Muscle layer of duodenum (tissue), 2 donors: Measurements from ENCODE around the gene METRNL.
A peak's percentile ranks its signal among the peaks of the same experiment; 100 is the strongest.

ENCODE experiments used
- H3K27ac ChIP-seq: one replicate; pipeline ENCODE4 v1.7.0; 2013; ENCODE audit warnings: mild to moderate bottlenecking, low read length
- H3K27me3 ChIP-seq: one replicate; pipeline ENCODE4 v1.7.0; 2013; ENCODE audit warnings: low read depth, mild to moderate bottlenecking, control low read depth, low read length
- H3K36me3 ChIP-seq, 2 donors: one replicate each; pipeline ENCODE4 v1.7.0; 2013; ENCODE audit warnings: low read length in 2 of 2, control low read depth in 1 of 2, mild to moderate bottlenecking in 1 of 2; ENCODE audit not compliant: insufficient read depth in 2 of 2, control insufficient read depth in 1 of 2
- H3K4me1 ChIP-seq, 2 donors: one replicate each; pipeline ENCODE4 v1.7.0; 2013; ENCODE audit warnings: low read length in 2 of 2, mild to moderate bottlenecking in 2 of 2, control low read depth in 1 of 2, moderate library complexity in 1 of 2; ENCODE audit not compliant: insufficient read depth in 2 of 2, control insufficient read depth in 1 of 2
- H3K4me3 ChIP-seq, 2 donors: one replicate each; pipeline ENCODE4 v1.7.0; 2013; ENCODE audit warnings: low read length in 2 of 2, low read depth in 1 of 2, mild to moderate bottlenecking in 1 of 2
- H3K9me3 ChIP-seq, 2 donors: one replicate each; pipeline ENCODE4 v1.7.0; 2013; ENCODE audit warnings: low read length in 2 of 2, control low read depth in 1 of 2, mild to moderate bottlenecking in 1 of 2; ENCODE audit not compliant: control insufficient read depth in 1 of 2
- donor health status: healthy.

The METRNL gene

DNA sequence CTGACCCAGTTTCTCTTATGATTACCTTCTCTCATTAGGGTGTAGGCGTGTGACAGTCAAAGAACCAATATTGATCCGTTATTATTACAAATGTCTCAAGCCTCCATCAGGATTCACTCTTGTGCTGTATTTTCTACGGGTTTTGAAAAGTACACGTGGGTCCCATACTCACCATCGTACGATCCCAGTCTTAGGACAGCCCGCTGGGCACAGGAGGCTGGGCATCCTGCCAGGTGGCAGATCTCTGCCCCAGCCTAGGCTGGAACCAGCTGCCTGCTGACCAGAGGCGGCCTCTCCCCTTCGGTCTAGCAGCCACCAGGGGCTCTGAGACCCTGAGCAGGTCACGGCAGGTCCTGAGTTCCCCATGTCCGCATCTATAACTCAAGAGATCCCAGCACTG, 2.0 kb upstream of the METRNL start:
- H3K27me3 ChIP-seq = no peaks in the 10 kb centered on the region
- no peak overlapping the region for H3K27ac ChIP-seq

DNA sequence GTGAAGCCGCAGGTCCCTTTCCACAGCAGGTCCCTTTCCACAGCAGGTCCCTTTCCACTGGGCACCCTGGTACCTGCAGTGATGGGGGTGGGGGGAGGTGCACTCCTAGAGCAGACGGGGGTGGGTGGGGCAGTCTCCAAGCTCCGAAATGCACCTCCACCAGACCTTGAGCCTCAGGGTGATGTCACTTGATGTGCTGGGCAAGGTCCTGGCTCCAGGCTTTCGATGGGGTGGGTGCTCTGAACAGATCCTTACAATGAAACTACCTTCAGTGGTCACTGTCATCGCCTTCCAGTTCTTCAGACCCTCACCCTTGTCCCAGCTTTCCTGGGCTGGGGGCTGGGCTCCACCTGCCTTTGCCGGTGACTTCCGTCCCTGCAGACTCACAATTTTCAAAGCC, 1.5 kb upstream of the METRNL start:
- Histone ChIP-seq H3K9me3 (no peaks in the 10 kb centered on the region), H3K27me3 (no peaks in the 10 kb centered on the region), H3K27ac (no peak overlapping the region), H3K4me1 (peaks cover 6 to 21% of the 10 kb centered on the region in 2 donors), H3K4me3 (no peak overlapping the region), H3K36me3 (peaks cover 0 to 8% of the 10 kb centered on the region in 2 donors)

More for the DNA sequence above, 2.0 kb upstream of the METRNL start:
- Histone ChIP-seq H3K4me1 (peaks cover 3 to 16% of the 10 kb centered on the region in 2 donors), H3K9me3 (no peaks in the 10 kb centered on the region), H3K36me3 (peaks cover 0 to 4% of the 10 kb centered on the region in 2 donors), H3K4me3 (no peak overlapping the region)

DNA sequence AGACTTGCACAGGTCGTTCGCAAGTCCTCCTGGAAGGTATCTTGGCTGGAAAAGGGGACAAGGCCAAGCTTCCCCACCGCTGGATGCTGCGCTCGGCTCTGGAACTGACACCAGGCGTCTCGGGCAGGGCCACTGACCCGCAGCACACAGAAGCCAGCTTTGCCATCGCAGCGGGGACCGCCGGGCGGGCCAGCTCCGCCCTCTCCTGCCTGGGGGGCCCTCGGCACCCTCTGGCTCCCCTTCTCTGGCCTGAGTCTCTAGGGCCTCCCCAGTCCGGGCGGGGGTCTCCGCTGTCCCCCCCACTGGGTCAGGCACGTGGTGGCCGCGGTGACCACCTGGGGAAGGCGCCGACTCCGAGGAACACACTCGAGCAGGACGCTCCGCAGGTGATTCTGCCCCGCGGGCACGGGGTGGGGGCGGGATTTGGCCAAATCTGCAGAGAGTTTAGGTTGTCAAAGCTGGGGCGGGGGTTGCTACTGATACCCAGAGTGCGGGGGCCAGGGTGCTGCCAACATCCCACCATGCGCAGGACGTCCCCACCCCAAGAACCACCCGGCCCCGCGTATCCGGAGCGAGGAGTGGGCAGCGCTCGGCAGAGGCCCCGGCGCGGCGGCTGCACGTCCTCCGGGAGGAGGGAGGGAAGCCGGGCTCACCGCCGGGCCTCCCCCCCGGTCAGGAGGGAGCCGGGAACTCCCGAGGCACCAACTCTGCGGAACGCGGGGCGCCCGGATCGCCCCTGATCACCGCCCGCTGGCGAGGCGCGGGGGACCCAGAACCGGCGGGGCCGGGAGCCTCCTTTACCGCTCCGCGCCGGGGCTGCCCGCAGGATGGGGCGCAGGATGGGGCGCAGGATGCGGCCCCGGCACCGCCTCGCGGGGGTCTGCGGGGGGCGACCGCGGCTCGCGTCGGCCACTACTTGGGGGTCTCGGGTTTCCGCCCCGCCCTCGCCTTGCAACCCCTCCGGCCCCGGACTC, 744 bp upstream of the METRNL start:
- Histone ChIP-seq H3K36me3 (peaks cover 0 to 8% of the 10 kb centered on the region in 2 donors), H3K27me3 (no peaks in the 10 kb centered on the region), H3K4me1 (peaks cover 8 to 28% of the 10 kb centered on the region in 2 donors), H3K4me3 (peak overlapping the region; percentile 11 to 69), H3K27ac (no peak overlapping the region), H3K9me3 (no peaks in the 10 kb centered on the region)

DNA sequence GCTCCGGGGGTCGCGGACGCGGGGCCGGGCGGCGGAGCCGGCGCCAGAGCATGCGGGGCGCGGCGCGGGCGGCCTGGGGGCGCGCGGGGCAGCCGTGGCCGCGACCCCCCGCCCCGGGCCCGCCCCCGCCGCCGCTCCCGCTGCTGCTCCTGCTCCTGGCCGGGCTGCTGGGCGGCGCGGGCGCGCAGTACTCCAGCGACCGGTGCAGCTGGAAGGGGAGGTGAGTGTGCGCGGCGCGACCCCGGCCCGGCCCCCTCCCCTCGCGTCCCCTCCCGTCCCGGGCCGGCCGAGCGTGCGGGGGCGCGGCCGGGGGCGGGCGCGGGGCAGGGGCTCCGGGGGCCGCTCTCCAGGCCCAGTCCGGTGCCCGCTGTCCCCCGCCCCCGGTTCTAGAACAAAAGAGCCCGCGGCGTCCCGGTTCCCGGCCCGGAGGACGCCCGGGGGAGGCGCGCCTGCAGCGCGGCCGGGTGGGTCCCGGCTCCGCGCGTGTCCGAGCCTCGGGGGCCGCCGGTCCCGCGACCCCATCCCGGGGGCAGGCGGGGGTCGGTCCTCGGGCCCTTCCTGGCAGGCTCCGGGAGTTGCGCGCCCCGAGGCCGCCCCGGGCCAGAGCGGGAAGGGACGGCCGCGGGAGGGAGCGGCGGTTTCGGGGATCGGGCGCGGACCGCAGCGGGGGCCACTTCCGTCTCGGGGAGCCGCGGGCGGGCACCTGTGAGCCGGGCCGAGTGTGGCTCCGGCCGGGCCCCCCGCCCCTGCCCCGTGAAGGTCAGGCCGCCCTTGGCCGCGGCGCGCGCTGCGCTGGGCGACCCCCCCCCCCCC, 563 bp downstream of the METRNL start:
- Histone ChIP-seq H3K4me1 (peaks cover 12 to 41% of the 10 kb centered on the region in 2 donors), H3K9me3 (no peaks in the 10 kb centered on the region), H3K27me3 (no peaks in the 10 kb centered on the region), H3K36me3 (peaks cover 1 to 8% of the 10 kb centered on the region in 2 donors), H3K4me3 (peak overlapping the region in 1 of 2 donors; percentile 73), H3K27ac (no peak overlapping the region)

DNA sequence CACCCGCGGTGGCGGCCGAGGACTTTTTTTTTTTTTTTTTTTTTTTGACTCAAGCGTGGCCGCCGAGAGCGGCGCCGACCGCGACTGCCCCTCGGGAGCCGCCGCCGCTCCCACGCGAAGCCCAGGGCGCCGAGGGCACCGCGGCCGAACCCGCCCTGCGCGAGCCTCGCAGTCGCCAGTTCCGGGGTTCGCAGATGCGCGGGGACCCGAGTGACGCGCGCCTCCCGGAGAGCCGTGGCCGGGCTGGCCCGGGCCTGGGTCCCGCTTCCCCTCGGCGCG, 1.1 kb downstream of the METRNL start:
- peaks cover 12 to 41% of the 10 kb centered on the region in 2 donors for H3K4me1 ChIP-seq
- no peak overlapping the region for H3K27ac ChIP-seq
- peaks cover 7 to 8% of the 10 kb centered on the region in 2 donors for H3K36me3 ChIP-seq

DNA sequence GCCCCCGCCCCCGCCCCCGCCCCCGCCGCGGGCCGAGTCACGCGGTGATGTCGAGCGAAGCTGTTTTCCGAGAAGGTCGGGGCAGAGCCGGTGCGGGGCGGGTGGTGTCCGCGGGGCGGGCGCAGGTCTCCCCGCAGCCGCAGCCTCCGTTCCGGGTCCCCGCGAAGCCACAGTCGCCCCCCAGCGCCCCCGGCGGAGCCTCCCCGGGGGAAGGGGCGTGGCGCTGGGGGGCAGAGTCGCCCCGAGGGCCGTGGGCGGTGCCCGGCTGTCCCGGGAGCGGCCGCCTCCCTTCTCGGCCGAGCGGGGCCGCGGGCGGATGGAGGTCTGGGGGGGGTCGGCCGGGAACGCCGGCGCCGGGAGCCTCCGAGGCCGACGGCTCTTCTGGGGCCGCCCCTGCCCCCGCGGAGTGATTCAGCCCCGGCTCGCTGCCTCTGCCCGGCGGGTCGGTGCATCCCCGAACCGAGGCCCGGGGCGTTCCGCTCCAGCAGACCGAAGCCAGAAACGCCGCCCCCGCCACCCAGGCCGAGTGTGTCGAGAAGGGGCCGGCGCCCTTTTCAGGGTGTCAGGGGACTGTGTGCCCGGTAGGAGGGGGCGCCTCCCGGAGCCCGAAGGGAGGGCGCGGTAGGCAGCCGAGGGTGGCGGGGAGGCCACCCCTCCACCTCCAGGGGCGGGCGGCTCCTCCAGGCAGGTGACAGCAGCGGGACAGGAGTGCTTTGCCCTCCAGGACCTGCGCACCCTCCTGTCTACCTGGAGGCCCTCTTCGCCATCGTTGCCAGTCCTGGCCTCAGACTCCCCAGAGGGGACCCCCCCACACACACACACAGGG, 1.7 kb downstream of the METRNL start:
- Histone ChIP-seq H3K4me3 (peak overlapping the region; percentile 34 to 73), H3K27ac (peak overlapping the region; percentile 72), H3K4me1 (peaks cover 12 to 41% of the 10 kb centered on the region in 2 donors), H3K27me3 (no peaks in the 10 kb centered on the region), H3K9me3 (no peaks in the 10 kb centered on the region), H3K36me3 (peaks cover 9 to 12% of the 10 kb centered on the region in 2 donors)

More for the DNA sequence above, 1.1 kb downstream of the METRNL start:
- Histone ChIP-seq H3K4me3 (peak overlapping the region in 1 of 2 donors; percentile 73), H3K9me3 (no peaks in the 10 kb centered on the region), H3K27me3 (no peaks in the 10 kb centered on the region)

DNA sequence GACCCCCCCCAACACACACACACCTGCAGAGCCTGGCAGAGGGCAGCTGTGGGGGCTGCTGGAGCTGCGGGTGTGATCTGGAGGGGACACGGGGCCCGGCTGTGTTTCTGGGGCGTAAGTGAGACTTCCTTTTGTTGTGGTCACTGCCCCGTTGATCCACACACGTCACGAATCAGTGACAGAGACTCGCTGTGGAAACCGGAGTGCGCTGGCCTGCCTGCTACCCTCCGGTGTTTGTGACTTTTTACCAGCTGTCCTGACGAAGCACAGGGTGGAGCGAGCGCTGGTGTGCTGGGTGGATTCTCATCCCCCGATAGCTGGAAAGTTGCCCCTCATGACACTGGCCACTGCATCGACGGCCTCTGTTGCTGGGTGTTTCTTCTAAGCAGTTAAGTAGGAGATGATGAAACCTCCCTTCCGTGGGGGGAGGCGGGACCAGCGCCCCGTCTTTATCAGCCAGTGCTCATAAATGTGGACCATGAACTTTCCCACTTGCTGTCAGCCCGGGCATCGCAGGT, 2.3 kb downstream of the METRNL start:
- Histone ChIP-seq H3K27ac (peak overlapping the region; percentile 72), H3K36me3 (peaks cover 15 to 19% of the 10 kb centered on the region in 2 donors), H3K4me1 (peaks cover 12 to 41% of the 10 kb centered on the region in 2 donors), H3K9me3 (no peaks in the 10 kb centered on the region), H3K27me3 (no peaks in the 10 kb centered on the region), H3K4me3 (peak overlapping the region; percentile 34 to 73)

DNA sequence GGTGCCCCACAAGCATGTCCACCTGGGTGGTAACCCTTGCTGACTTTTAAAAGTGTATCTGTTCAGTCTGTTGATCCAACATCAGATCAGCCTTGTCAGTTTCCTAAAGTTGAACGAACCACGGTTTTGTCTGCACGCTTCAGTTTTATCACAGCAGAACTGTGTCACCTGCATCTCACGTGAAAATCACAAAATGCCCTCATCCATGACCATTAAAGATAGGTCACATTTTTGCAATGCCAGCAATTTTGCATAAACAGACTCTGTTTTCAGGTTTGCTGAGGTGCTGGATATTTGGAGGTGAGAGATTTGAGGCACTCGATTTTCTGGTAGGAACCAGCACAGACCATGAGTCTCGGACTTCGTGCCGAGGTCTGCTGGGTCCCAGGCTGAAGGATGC, 3.0 kb downstream of the METRNL start:
- Histone ChIP-seq H3K36me3 (peaks cover 15 to 20% of the 10 kb centered on the region in 2 donors), H3K4me1 (peaks cover 12 to 45% of the 10 kb centered on the region in 2 donors), H3K27ac (peak overlapping the region; percentile 72), H3K27me3 (no peaks in the 10 kb centered on the region), H3K4me3 (peak overlapping the region; percentile 34 to 73), H3K9me3 (no peaks in the 10 kb centered on the region)

DNA sequence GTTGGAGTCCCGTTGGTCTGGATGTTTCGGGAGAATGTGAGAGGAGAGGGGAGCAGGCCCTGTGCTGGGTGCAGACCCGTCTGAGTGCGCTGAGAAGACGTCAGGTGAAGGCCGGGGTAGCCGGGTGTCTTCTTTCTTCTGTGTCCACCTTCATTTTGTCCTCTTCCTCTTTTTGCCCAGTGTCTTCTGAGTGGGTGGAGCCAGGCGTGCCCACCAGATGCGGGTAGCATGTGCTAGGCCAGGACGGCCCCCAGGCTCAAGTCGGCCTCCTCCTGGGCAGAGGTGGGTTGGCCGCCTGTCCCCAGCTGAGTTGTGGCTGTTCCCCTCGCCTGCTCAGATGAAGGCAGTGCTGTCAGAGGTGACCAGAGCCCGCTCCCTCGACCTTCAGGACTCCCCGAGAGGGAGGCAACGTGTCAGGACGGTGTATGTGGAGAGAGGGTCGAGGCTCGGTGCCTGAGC, 3.5 kb downstream of the METRNL start:
- H3K27ac ChIP-seq = peak overlapping the region; percentile 72
- H3K4me1 ChIP-seq = peaks cover 12 to 48% of the 10 kb centered on the region in 2 donors
- H3K9me3 ChIP-seq = no peaks in the 10 kb centered on the region
- H3K4me3 ChIP-seq = peak overlapping the region in 1 of 2 donors; percentile 34
- peaks cover 15 to 25% of the 10 kb centered on the region in 2 donors for H3K36me3 ChIP-seq
- no peaks in the 10 kb centered on the region for H3K27me3 ChIP-seq

DNA sequence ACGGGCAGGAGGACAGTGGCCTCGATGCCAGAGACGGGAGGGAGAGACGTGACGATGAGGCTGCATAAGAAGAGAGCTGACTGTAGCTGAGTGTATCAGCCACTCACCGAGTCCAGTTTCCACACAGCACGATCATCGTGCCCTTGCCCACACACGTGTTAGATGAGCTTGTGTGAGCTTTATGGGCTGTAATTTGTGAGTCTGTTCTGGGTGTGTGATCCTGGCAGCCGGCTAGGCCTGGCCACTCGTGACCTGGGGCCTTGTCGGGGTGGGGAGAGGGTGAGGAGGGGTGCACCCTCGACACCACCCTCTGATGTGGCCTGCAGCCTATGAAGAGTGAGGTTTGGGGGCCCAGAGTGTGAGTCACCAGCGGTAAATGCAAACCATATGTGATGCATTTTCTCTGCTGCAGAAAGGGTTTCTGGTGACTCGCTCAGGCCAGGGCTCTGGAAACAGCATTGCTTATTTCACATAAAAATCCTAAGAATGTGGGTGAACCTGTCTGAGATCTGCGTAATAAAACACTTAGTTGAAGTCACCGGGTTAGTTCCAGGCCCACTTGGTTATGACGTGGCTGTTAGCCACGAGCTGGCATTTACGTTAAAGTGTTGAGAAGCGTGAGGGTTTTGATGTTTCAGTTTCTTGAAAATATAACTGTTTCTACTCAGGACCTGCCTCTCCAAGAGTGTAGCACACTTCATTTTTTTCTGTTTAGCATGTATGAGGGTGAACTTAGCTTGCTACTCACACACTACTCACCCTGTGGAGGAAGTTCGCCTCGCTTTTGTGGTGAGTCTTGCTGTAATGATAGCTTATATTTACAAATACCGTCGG, 4.2 kb downstream of the METRNL start:
- H3K27me3 ChIP-seq = no peaks in the 10 kb centered on the region
- peaks cover 15 to 27% of the 10 kb centered on the region in 2 donors for H3K36me3 ChIP-seq
- no peaks in the 10 kb centered on the region for H3K9me3 ChIP-seq
- H3K4me1 ChIP-seq = peaks cover 12 to 50% of the 10 kb centered on the region in 2 donors
- peak overlapping the region in 1 of 2 donors; percentile 2 for H3K4me3 ChIP-seq
- peak overlapping the region; percentile 72 for H3K27ac ChIP-seq
